Ramos (cell line): Measurements from ENCODE around the gene RTL1.

ENCODE experiments used
- in situ Hi-C: fragments of 300-500 bp; cut with MboI; formaldehyde crosslinking; loops from one replicate; pipeline ENCODE4 v1.14.3; 2022; ENCODE audit warnings: low sequenced_read_pairs; ENCODE audit not compliant: unreplicated experiment

Gene RTL1

DNA sequence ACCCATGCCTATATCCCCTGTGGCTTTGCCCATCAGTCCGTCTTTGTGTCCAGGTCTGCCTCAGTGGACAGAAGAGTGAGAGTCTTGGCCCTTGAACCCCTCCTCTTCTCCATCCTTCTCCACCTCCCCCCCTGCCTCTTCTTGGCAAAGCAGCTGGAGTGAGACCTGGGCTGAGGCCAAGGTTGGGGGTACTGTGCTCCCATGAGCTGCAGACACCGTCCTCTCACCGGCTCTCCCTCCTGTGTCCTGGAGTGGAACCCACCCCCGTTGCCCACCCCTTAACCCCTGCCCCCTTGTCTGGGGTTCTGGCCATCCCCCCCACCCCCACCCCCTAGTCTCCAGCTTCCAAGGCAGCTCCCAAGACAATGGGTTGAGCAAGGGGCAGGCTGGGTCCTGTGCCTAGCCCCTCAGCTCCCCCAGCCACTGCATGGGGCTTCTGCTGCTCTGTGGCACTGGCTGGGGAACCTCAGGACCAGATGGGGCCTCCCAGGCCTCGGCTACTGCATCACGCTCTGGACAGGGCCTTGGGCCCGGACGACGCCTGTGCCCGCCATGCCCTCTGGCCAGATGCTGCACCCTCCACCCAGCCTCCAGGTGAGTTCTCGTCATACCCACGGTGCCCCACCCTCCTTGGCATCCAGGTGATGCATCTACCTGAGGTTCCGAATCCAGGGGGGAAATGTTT, 35.7 kb downstream of the RTL1 start:
- in situ Hi-C loops = no loop called here

DNA sequence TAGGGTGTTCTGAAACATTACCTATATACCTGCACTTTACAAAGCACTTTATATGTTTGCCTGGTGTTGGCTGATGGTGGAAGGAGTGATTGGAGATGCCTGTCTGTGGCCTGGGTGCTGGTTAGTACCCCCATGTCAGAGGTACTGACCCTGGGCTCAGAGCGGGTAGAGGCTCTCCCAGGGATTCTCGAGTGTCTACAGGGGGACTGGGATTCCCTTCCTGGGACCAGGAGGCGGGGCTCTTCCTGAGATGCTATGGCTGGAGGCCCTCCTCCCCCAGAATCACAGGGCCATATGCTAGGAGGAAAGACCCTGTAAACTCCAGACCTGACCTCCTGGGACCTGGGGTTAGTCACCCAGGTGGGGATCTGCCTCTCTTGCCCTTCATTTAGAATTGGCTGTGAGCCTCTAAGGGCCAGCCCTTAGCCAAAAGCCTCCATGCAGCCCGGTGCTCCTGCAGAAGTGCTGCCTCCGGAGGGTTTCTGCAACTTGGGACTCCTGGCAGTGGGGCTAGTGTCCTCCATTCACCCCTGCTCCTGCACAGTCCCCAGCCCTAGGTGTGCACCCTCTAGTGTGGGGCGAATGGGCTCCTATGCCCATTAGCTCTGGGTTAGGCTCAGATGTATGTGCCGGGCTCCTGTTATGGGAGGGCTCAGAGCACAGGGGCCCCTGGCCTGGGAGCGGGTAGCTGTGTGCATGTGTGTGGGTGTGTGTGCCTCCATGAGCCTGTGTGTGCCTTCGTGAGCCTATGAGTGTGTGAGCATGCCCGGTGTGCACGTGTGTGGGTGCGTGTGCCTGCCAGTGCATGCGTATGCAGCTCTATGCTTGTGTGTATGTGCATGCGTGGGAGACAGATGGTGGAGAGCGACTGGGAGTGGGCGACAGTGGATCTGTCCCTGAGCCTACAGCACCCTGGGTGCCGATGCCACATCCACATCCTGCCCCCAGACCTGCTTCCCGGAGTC, 36.6 kb downstream of the RTL1 start:
- in situ Hi-C loops = no loop called here

- in situ Hi-C loops = no loop called here
Observed at GRCh38 chr14:100865682-100866591, 37.6 kb downstream of the RTL1 start.

- in situ Hi-C loops = no loop called here
Observed at GRCh38 chr14:100864960-100865681, 38.4 kb downstream of the RTL1 start.

- in situ Hi-C loops = no loop called here
Observed at GRCh38 chr14:100864206-100864605, 39.3 kb downstream of the RTL1 start.

DNA sequence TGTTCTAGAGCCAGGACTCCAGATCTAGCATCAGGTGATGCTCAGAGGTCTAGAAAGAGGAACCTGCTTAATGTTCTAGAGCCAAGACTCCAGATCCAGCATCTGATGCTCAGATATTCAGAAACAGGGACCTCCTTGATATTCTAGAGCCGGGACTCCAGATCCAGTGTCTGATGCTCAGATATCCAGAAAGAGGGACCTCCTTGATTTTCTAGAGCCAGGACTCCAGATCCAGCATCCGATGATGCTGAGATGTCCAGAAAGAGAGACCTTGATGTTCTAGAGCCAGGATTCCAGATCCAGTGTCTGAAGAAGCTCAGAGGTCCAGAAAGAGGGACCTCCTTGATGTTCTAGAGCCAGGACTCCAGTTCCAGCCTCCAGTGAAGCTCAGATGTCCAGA, 40.7 kb downstream of the RTL1 start:
- in situ Hi-C loops = no loop called here

GRCh38 chr14:100862277-100862676, 41.2 kb downstream of the RTL1 start:
- in situ Hi-C loops = no loop called here

DNA sequence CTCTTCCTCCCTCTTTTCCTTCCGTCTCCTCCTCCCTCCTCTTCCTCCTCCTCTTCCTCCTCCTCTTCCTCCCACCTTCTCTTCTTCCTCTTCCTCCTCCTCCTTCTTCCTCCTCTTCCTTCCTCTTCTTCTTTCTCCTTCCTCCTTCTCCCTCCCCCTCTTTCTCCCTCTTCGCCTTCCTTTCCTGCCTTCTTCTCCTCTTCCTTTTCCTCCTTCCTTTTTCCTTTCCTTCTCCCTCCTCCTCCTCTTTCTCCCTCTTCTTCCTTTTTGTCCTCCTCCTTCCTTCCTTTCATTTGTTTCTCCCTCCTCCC, 41.6 kb downstream of the RTL1 start:
- in situ Hi-C loops = no loop called here

DNA sequence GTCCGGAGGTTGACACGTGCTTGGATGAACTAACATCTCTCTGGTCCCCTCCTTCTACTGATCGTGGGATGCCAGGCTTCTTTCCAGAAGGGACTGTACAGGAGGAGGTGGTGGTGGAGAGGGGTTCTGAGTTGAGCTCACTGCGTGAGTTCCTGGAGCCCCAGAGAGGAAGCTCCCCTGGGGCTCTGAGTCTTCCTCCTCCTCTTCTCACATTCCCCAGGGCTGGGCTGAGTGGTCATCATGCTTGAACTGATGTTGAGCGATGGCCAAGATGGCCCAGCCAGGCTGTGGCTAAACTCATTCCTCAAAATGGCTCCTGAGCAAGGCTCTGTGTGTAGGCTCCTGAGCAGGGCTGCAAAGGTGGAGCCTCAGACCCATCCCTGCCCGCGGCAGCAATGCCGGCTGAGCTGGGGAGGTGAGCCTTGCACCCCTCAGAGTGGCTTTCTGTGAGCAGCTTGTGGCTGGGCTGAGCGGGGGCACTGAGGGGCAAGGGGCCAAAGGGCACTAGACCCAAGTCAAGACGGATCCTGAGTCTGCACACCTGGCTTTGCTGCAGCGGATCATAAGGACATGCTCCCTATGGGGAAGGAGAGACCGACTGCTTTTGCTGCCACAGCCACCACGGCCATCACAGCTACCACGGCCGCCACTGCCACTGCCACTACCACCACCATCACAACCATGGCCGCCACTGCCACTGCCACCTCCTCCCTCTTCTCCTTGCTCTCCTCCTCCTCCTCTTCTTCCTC, 42.2 kb downstream of the RTL1 start:
- in situ Hi-C loops = no loop called here

DNA sequence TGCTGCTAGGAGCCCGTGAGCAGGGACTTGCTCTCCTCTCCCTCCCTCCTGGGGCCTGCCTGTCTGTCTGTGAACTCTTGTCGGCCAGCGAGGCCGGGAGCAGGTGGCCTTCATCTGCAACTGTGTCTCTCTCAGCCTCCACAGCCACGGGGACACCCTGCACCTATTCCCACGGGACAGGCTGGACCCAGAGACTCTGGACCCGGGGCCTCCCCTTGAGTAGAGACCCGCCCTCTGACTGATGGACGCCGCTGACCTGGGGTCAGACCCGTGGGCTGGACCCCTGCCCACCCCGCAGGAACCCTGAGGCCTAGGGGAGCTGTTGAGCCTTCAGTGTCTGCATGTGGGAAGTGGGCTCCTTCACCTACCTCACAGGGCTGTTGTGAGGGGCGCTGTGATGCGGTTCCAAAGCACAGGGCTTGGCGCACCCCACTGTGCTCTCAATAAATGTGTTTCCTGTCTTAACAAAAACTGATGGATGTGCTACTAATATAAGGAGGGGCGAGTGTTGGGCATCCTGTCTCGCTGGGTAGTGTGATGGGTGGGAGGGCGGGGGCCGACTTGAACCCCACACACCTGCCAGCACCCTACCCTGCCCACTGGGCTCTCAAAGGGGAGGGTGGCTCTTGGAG, 42.9 kb downstream of the RTL1 start:
- in situ Hi-C loops = no loop called here

DNA sequence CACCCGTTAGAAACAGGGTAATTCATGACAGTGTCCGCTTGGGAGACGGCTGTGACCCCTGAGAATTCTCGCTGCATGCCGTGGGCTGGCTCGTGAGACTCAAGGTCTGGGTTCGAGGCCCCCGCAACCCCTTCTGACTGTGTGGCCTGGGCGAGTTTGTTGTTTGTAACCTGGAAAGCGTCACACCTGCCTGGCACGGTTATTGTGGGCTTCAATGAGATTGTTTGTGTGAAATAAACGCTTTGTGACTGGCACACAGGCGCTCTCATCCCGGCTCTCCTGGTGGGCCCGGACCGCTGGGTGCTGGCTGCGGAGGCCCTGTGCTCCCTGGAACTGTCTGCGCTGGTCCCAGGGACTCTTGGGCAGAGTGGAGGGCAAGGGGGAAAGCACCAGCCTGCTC, 43.7 kb downstream of the RTL1 start:
- in situ Hi-C loops = no loop called here

- in situ Hi-C loops = no loop called here
Observed at GRCh38 chr14:100858838-100859220, 44.7 kb downstream of the RTL1 start.

- in situ Hi-C loops = no loop called here
Observed at GRCh38 chr14:100857923-100858837, 45.3 kb downstream of the RTL1 start.

- in situ Hi-C loops = no loop called here
Observed at GRCh38 chr14:100857233-100857922, 46.1 kb downstream of the RTL1 start.

GRCh38 chr14:100856056-100856950, 47.2 kb downstream of the RTL1 start:
- in situ Hi-C loops = no loop called here

GRCh38 chr14:100855256-100855930, 48.1 kb downstream of the RTL1 start:
- in situ Hi-C loops = no loop called here
